SJCRH30 (cell line): ENCODE data around the gene SPATA32. TPM values are rescaled to one million over a fixed set of nuclear protein-coding genes. Genes with fewer than 3 reads are reported as not detected.
A peak's percentile ranks its signal among the peaks of the same experiment; 100 is the strongest.

ENCODE experiments used
- DNase-seq, 2 experiments: peaks; one replicate each; pipeline ENCODE4 v3.0.0-alpha.2; 2015 to 2020
- H3K27ac ChIP-seq: fragments of 250-450 bp; sonication (Bioruptor Pico); 2 replicates; pipeline ENCODE4 v1.5.1; 2020; ENCODE audit warnings: mild to moderate bottlenecking, moderate library complexity
- H3K27me3 ChIP-seq: fragments of 250-450 bp; sonication (Bioruptor Pico); 2 replicates; pipeline ENCODE4 v1.5.1; 2020; ENCODE audit warnings: mild to moderate bottlenecking, moderate library complexity
- H3K36me3 ChIP-seq: fragments of 250-450 bp; sonication (Bioruptor Pico); 2 replicates; pipeline ENCODE4 v1.5.1; 2020; ENCODE audit warnings: mild to moderate bottlenecking, moderate library complexity
- H3K4me1 ChIP-seq: fragments of 250-450 bp; sonication (Bioruptor Pico); 2 replicates; pipeline ENCODE4 v1.5.1; 2020; ENCODE audit warnings: mild to moderate bottlenecking, moderate library complexity
- H3K4me3 ChIP-seq: fragments of 250-450 bp; sonication (Bioruptor Pico); 2 replicates; pipeline ENCODE4 v1.5.1; 2020; ENCODE audit warnings: mild to moderate bottlenecking, moderate library complexity
- H3K9me3 ChIP-seq: fragments of 250-450 bp; sonication (Bioruptor Pico); replicated peaks from 2 replicates; pipeline ENCODE4 v1.5.1; 2020; ENCODE audit warnings: mild to moderate bottlenecking, moderate library complexity
- total RNA-seq: library from RNA; depleted of rRNA; stranded (reverse); fragments of >200 nt; shearing (Covaris generic); gene quantifications from 2 replicates; pipeline ENCODE4 v1.2.3, GENCODE V29; 2014

Gene SPATA32
- total RNA-seq, 1 experiment from 2014 or later, result 0.08 TPM

DNA sequence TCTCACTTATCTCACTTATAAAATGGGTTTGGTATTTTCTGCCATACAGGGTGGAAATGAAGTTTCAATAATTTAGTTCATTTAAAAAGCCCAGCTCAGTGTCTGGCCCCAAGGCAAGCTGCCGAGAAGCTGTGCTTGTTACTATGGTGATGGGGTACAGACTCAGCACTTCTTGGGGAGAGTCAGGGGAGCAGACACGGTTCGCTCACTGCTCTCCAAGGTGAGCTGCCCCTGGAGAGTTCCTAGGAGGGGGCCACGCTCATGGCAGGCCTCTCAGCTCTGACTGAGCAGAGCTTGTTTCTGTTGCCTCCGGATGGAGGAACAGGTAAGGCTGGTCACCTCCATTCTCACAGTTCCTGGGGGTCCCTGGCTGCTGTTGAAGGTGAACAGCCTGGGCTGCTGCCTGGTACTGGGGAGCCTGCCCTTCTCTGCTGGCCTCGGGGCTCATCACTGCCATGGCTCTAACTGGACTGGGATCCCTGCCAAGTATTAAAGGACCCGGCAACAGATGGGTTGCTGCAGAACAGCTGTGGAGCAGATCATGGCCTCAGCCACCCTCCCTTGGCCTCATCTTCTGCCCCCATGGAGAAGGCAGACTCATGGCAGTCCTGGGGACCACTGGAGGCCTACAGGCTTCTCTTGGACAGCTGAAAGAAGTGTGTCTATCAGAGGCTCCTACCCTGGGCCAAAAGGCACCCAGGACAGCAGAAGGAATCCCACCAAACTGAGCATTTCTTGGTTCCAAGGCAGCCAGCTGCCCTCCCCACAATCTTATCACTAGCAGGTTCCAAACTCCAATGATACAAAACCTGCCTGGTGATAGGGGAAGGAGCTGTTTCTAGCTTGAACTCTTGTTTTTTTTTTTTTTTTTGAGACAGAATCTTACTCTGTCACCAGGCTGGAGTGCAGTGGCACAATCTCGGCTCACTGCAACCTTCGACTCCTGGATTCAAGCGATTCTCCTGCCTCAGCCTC, 25.9 kb upstream of the SPATA32 start:
- DNase-seq, result peak; percentile 93 to 97
- H3K27ac ChIP-seq, result peak overlapping the region; percentile 11; the same call in 1 of the 2 replicates

DNA sequence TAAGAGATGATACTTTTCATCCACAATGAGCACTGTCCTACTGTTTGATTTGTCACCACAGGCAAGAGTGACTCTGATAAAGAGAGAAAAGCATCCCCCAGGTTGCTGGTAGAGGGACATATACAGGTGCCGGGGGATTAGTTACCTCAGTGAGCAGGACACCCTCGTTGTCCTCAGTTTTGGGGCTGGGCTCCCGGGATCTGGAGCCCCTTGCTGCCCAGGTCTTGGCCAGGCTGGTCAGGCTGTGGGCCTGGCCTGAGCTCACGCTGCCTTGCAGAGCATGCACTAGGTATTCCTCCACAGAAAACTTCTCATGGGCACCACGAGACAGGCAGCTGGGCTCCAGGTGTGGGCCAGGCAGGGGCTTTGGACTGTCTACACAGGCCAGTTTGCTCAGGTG, 24.4 kb upstream of the SPATA32 start:
- no peak overlapping the region for H3K27ac ChIP-seq
- H3K9me3 ChIP-seq, result no peaks in the 10 kb centered on the region
- H3K36me3 ChIP-seq, result peaks cover 7% of the 10 kb centered on the region; the same call in 1 of the 2 replicates
- no peak for DNase-seq
- no peaks in the 10 kb centered on the region for H3K27me3 ChIP-seq
- peaks cover 38% of the 10 kb centered on the region for H3K4me1 ChIP-seq
- H3K4me3 ChIP-seq, result no peak overlapping the region

More for the DNA sequence above, 25.9 kb upstream of the SPATA32 start:
- Histone ChIP-seq H3K27me3 (no peaks in the 10 kb centered on the region), H3K4me1 (peaks cover 38% of the 10 kb centered on the region), H3K36me3 (peaks cover 7% of the 10 kb centered on the region; the same call in 1 of the 2 replicates), H3K9me3 (no peaks in the 10 kb centered on the region), H3K4me3 (no peak overlapping the region)

- Histone ChIP-seq H3K27me3 (no peaks in the 10 kb centered on the region), H3K4me3 (no peak overlapping the region), H3K27ac (no peak overlapping the region), H3K36me3 (peaks cover 7% of the 10 kb centered on the region; the same call in 1 of the 2 replicates), H3K4me1 (peaks cover 33% of the 10 kb centered on the region), H3K9me3 (no peaks in the 10 kb centered on the region)
- no peak for DNase-seq
These were observed 22.6 kb upstream of the SPATA32 start for GRCh38 chr17:45284176-45285140.

GRCh38 chr17:45283711-45284110, 21.8 kb upstream of the SPATA32 start:
- H3K4me3 ChIP-seq, result no peak overlapping the region
- DNase-seq, result no peak
- H3K4me1 ChIP-seq, result peaks cover 26% of the 10 kb centered on the region
- H3K27ac ChIP-seq, result peak overlapping the region; percentile 49
- H3K27me3 ChIP-seq, result no peaks in the 10 kb centered on the region
- no peaks in the 10 kb centered on the region for H3K9me3 ChIP-seq
- peaks cover 6% of the 10 kb centered on the region; the same call in 1 of the 2 replicates for H3K36me3 ChIP-seq

DNA sequence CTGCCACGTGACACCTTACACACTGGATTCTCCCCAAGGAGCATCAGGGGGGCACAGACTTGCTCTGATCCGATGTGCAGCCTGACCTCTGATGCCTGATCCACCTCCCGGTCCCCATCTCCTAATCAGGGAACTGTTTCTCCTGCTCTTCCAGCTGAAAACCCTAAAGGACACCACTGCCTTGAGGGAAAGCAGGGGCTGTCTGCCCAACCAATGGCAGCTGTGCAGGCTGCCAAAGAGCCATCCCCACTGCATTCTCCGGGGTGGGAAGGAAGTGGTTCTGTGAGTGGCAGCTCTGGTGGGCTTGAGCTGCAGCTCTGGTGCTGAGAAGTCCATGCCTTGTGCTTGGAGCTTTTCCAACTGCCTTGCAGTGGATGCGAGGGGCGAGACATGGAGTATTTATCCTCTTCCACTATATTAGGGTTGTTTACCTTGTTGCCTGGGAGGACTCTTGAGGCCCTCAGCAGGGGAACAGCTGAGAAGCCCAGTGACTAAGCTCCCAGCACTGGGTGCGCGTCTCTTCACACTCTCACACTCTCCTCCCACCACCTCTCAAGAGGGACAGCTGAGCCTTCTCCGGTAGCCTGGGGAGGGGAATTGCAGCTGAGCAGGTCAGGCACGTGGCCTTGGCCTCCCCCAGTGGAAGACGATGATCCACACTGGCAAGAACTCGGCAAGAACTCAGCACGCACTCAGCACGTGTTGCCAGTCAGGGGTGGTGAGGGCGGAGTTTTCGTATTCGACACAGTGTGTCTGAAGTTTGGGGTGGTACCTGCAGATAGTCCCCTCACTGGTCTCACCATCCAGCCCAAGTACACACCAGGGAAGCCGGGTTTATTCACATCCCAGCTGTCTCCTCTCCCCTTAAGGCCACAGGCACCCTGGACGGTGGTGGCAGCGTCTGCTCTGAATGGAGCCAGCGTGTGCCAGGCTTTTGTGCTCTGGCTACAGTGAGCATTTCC, 21.1 kb upstream of the SPATA32 start:
- Histone ChIP-seq H3K36me3 (peaks cover 5% of the 10 kb centered on the region; the same call in 1 of the 2 replicates), H3K4me1 (peaks cover 19% of the 10 kb centered on the region), H3K9me3 (no peaks in the 10 kb centered on the region), H3K4me3 (no peak overlapping the region), H3K27ac (peak overlapping the region; percentile 49), H3K27me3 (no peaks in the 10 kb centered on the region)
- peak; percentile 96 for DNase-seq

DNA sequence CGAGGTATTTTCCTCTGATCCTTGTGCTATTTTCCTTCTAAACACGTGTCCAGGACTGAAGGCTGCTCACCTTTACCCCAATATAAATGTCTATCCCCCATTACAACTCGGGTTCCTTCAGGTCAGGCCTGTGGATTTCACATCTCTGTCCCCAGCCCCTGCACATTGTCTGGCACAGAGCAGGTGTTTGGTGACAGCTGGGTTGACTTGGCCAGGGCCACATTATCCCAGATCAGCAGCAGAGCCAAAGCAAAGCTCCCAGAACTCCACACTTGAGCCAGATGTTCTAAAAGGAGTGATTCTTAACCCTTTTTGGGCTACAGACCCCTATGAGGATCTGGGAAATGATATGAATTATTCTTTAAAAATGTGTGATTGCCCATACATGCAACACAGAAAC, 18.0 kb upstream of the SPATA32 start:
- peaks cover 26% of the 10 kb centered on the region for H3K4me1 ChIP-seq
- DNase-seq, result peak in 1 of 2 experiments; percentile 42
- H3K27me3 ChIP-seq, result no peaks in the 10 kb centered on the region
- H3K27ac ChIP-seq, result no peak overlapping the region
- H3K4me3 ChIP-seq, result no peak overlapping the region
- no peaks in the 10 kb centered on the region for H3K9me3 ChIP-seq
- H3K36me3 ChIP-seq, result peaks cover 5% of the 10 kb centered on the region; the same call in 1 of the 2 replicates

DNA sequence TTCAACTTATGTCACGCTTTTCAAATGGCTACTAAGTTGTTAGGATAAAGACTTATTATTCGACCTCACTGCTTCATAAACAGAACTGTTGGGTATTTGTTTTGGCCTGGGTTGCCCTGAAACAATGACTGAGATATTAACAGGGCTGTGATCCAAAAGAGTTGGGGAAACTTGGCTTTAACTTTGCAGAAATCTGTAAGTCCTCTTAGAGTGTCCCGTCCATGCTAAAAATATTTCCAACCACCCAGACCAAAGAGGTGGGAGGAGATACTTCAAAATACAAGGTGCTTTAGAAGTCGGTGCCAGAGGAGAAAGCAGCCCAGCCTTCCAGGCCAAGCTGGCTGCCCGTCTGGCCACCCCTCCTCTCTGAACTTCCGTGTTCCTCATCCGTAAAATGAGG, 16.1 kb upstream of the SPATA32 start:
- H3K36me3 ChIP-seq, result peaks cover 4% of the 10 kb centered on the region; the same call in 1 of the 2 replicates
- H3K27ac ChIP-seq, result no peak overlapping the region
- peaks cover 32% of the 10 kb centered on the region for H3K4me1 ChIP-seq
- H3K9me3 ChIP-seq, result no peaks in the 10 kb centered on the region
- H3K4me3 ChIP-seq, result no peak overlapping the region
- H3K27me3 ChIP-seq, result no peaks in the 10 kb centered on the region
- DNase-seq, result no peak

GRCh38 chr17:45277216-45277849, 15.4 kb upstream of the SPATA32 start:
- H3K4me3 ChIP-seq, result no peak overlapping the region
- DNase-seq, result peak; percentile 90 to 97
- no peaks in the 10 kb centered on the region for H3K27me3 ChIP-seq
- no peaks in the 10 kb centered on the region for H3K9me3 ChIP-seq
- H3K36me3 ChIP-seq, result peaks cover 4% of the 10 kb centered on the region; the same call in 1 of the 2 replicates
- no peak overlapping the region for H3K27ac ChIP-seq
- peaks cover 28% of the 10 kb centered on the region for H3K4me1 ChIP-seq

DNA sequence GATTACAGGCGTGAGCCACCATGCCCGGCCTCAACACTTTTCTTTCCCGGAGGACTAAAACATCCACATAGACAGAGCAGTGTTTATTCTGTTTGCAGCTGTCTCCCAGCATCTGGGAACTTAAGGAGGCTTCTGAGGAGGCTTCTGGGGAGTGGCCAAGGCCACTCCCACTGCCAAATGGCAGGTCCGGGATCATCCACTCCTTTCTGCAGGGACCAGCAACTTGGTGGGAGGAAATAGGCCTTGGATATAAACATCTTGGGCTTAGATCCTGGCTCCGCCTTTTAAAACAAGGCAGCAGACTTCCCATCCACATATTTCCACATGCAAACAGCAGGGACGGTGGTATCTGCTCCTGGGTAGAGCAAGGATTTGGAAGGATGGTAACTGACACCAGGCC, 14.1 kb upstream of the SPATA32 start:
- no peak overlapping the region for H3K4me3 ChIP-seq
- H3K27ac ChIP-seq, result no peak overlapping the region
- no peaks in the 10 kb centered on the region for H3K9me3 ChIP-seq
- peaks cover 28% of the 10 kb centered on the region for H3K4me1 ChIP-seq
- peaks cover 4% of the 10 kb centered on the region; the same call in 1 of the 2 replicates for H3K36me3 ChIP-seq
- no peaks in the 10 kb centered on the region for H3K27me3 ChIP-seq
- DNase-seq, result peak; percentile 70 to 83

GRCh38 chr17:45274033-45274432, 12.1 kb upstream of the SPATA32 start:
- Histone ChIP-seq H3K4me3 (no peak overlapping the region), H3K9me3 (no peaks in the 10 kb centered on the region), H3K27me3 (no peaks in the 10 kb centered on the region), H3K4me1 (peaks cover 28% of the 10 kb centered on the region), H3K27ac (peak overlapping the region; percentile 61), H3K36me3 (peaks cover 15% of the 10 kb centered on the region; the same call in 1 of the 2 replicates)
- no peak for DNase-seq

DNA sequence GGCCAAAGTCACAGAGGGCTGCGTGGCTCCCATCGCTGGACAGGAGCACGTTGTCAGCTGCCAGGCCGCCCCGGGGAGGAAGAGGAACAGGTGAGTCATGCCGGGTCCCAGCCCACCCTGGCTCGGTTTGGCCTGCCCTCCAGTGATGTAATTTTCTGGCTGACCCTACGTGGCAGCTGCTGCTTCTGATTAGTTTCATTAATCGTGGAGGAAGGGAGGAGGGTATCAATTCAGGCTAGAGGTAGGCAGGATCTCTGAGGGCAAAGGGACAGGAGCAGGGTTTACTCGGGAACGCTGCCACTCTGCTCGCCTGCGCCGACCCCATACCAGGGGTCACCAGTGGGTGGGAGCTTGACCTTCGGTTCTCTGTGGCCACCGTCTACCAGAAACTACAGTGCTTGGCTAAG, 11.7 kb upstream of the SPATA32 start:
- H3K27ac ChIP-seq, result peak overlapping the region; percentile 61
- peaks cover 28% of the 10 kb centered on the region for H3K4me1 ChIP-seq
- H3K27me3 ChIP-seq, result no peaks in the 10 kb centered on the region
- peak; percentile 70 for DNase-seq
- H3K4me3 ChIP-seq, result no peak overlapping the region
- peaks cover 20% of the 10 kb centered on the region for H3K36me3 ChIP-seq
- no peaks in the 10 kb centered on the region for H3K9me3 ChIP-seq

DNA sequence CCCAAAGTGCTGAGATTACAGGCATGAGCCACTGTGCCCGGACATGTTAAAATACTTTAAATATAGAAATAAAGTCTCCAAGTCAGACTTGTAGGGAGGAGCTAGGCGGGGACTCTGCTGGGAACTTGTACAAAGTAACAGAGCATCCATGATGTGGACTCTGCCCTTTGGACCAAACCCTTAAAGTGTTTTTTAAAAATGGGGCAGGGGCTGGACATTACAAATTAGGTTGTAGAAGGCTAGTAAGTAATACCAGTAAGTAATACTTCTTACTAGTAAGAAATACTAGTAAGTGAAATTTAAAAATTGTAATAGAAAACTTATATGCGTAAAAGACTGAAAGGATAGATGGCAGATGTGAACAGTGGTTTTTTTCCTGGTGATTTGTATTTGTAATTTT, 9.7 kb upstream of the SPATA32 start:
- no peaks in the 10 kb centered on the region for H3K9me3 ChIP-seq
- no peak overlapping the region for H3K4me3 ChIP-seq
- no peaks in the 10 kb centered on the region for H3K27me3 ChIP-seq
- peaks cover 21% of the 10 kb centered on the region for H3K4me1 ChIP-seq
- no peak overlapping the region for H3K27ac ChIP-seq
- peaks cover 26% of the 10 kb centered on the region for H3K36me3 ChIP-seq
- DNase-seq, result no peak

DNA sequence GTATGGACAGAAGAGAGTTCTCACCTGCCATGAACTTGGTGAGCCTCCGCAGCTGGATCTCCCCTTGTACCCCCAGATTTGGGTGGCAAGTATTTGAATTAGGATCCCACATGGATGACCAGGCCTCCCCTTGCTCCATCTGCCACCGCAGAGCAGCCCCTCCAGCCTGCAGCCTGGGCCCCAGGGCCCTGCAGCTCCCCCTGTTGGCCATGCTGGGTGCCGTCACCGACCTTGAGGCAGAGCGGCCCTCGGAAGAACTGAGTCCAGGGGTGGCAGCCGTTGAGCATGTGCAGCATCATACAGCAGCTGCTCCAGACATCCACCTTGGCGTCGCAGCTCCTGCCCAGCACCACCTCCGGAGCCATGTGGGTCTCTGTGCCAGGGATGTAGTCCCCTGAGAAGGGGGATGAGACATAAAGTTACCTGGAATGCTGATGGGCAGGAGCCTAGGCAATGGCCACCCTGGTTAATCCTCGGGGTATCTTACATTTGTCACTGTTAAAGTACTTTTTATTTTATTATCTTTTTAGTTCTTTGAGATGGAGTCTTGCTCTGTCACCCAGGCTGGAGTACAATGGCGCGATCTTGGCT, 9.0 kb upstream of the SPATA32 start:
- Histone ChIP-seq H3K27ac (no peak overlapping the region), H3K36me3 (peaks cover 26% of the 10 kb centered on the region), H3K9me3 (no peaks in the 10 kb centered on the region), H3K4me3 (no peak overlapping the region), H3K27me3 (no peaks in the 10 kb centered on the region), H3K4me1 (peaks cover 17% of the 10 kb centered on the region)
- DNase-seq, result peak in 1 of 2 experiments; percentile 45
